IMR-90 (cell line): ENCODE data around the gene CREB5. TPM values are rescaled to one million over a fixed set of nuclear protein-coding genes. Genes with fewer than 3 reads are reported as not detected.

Experiments
- ATAC-seq: fragments of 200-7000 bp; cut with Tn5 transposase; 2 replicates; pipeline ENCODE4 v1.9.1; 2020; ENCODE audit warnings: low read depth, mild to moderate bottlenecking, moderate library complexity
- BruUV-seq: library from RNA; stranded (reverse); fragments of 400-500 nt; replicated peaks from 2 replicates; lab custom pipeline; 2021; lab: Mats Ljungman, UMichigan
- CTCF ChIA-PET: fragments of 300-600 bp; formaldehyde crosslinking; extraction: SDS; loops from one replicate; lab custom pipeline; 2021; ENCODE audit warnings: antibody characterized with exemption; lab: Yijun Ruan, JAX
- POLR2A ChIA-PET: fragments of 300-600 bp; sonication (Branson Sonifier 250); formaldehyde crosslinking; loops from one replicate; lab custom pipeline; 2022; ENCODE audit warnings: antibody characterized with exemption; ENCODE audit not compliant: unreplicated experiment; lab: Charles Lee
- DNase-seq: peaks from one replicate; pipeline ENCODE4 v3.0.0; 2013
- H2AFZ ChIP-seq: replicated peaks from 2 replicates; pipeline ENCODE3; 2013; ENCODE audit warnings: low read length, mild to moderate bottlenecking; ENCODE audit not compliant: poor library complexity
- H2AK5ac ChIP-seq: 2 replicates; pipeline ENCODE4 v1.6.1; 2013; ENCODE audit warnings: low read depth, low read length, inconsistent platforms
- H2AK9ac ChIP-seq: replicated peaks from 2 replicates; pipeline ENCODE3; 2013; ENCODE audit warnings: mild to moderate bottlenecking, low read depth, low read length, moderate library complexity; ENCODE audit not compliant: poor library complexity
- H2BK120ac ChIP-seq: 2 replicates; pipeline ENCODE4 v1.6.1; 2013; ENCODE audit warnings: low read depth, low read length, inconsistent platforms
- H2BK15ac ChIP-seq: 3 replicates; pipeline ENCODE4 v1.6.1; 2013; ENCODE audit warnings: low read depth, low read length, inconsistent platforms
- H2BK20ac ChIP-seq: 2 replicates; pipeline ENCODE4 v1.6.1; 2013; ENCODE audit warnings: low read depth, mild to moderate bottlenecking, inconsistent platforms, low read length, moderate library complexity
- H2BK5ac ChIP-seq: 2 replicates; pipeline ENCODE4 v1.6.1; 2013; ENCODE audit warnings: mild to moderate bottlenecking, low read depth, low read length, inconsistent platforms; ENCODE audit not compliant: poor library complexity, severe bottlenecking
- H3K14ac ChIP-seq: replicated peaks from 2 replicates; pipeline ENCODE4 v1.6.1; 2013; ENCODE audit warnings: low read depth, low read length, inconsistent platforms
- H3K18ac ChIP-seq: 2 replicates; pipeline ENCODE4 v1.6.1; 2013; ENCODE audit warnings: low read depth, low read length, control low read depth
- H3K23ac ChIP-seq: 2 replicates; pipeline ENCODE4 v1.6.1; 2013; ENCODE audit warnings: low read depth, low read length, inconsistent platforms
- H3K27ac ChIP-seq: 2 replicates; pipeline ENCODE4 v1.5.1; 2013; ENCODE audit warnings: mild to moderate bottlenecking, control low read depth, low read length; ENCODE audit not compliant: insufficient read depth
- H3K27me3 ChIP-seq: 2 replicates; pipeline ENCODE4 v1.6.1; 2013; ENCODE audit warnings: low read length; ENCODE audit not compliant: control insufficient read depth, insufficient read depth
- H3K36me3 ChIP-seq: 2 replicates; pipeline ENCODE4 v1.6.1; 2013; ENCODE audit warnings: low read length, mixed read lengths; ENCODE audit not compliant: control insufficient read depth, insufficient read depth
- H3K4ac ChIP-seq: 2 replicates; pipeline ENCODE4 v1.6.1; 2013; ENCODE audit warnings: low read depth, low read length, inconsistent platforms
- H3K4me1 ChIP-seq: 2 replicates; pipeline ENCODE4 v1.6.1; 2013; ENCODE audit warnings: low read length, mixed read lengths; ENCODE audit not compliant: control insufficient read depth, insufficient read depth
- H3K4me2 ChIP-seq: 2 replicates; pipeline ENCODE4 v1.6.1; 2013; ENCODE audit warnings: low read depth, mild to moderate bottlenecking, control low read depth, low read length, moderate library complexity
- H3K4me3 ChIP-seq: 2 replicates; pipeline ENCODE4 v1.5.1; 2013; ENCODE audit warnings: low read depth, mild to moderate bottlenecking, control low read depth, low read length, moderate library complexity; ENCODE audit not compliant: insufficient read depth
- H3K56ac ChIP-seq: 2 replicates; pipeline ENCODE4 v1.6.1; 2013; ENCODE audit warnings: low read length, inconsistent platforms; ENCODE audit not compliant: insufficient read depth; ENCODE audit errors: extremely low read depth
- H3K79me1 ChIP-seq, 2 experiments: 2 replicates each; pipeline ENCODE4 v1.6.1; 2013; ENCODE audit warnings: low read length in 2 of 2, inconsistent platforms in 1 of 2, low read depth in 1 of 2
- H3K9ac ChIP-seq: 2 replicates; pipeline ENCODE4 v1.6.1; 2013; ENCODE audit warnings: low read depth, low read length, control low read depth
- H3K9me1 ChIP-seq: 2 replicates; pipeline ENCODE4 v1.6.1; 2013; ENCODE audit warnings: low read length, inconsistent platforms; ENCODE audit not compliant: insufficient read depth
- H3K9me3 ChIP-seq: 2 replicates; pipeline ENCODE4 v1.6.1; 2013; ENCODE audit warnings: low read length; ENCODE audit not compliant: control insufficient read depth, insufficient read depth
- H4K20me1 ChIP-seq: 2 replicates; pipeline ENCODE4 v1.6.1; 2013; ENCODE audit warnings: low read length, inconsistent platforms; ENCODE audit not compliant: insufficient read depth
- H4K5ac ChIP-seq: 2 replicates; pipeline ENCODE4 v1.6.1; 2013; ENCODE audit warnings: mild to moderate bottlenecking, low read depth, low read length, control low read depth
- H4K8ac ChIP-seq, 2 experiments: 2 replicates each; pipeline ENCODE4 v1.6.1; 2013; ENCODE audit warnings: low read depth in 2 of 2, low read length in 2 of 2, control low read depth in 1 of 2, inconsistent platforms in 1 of 2
- H4K91ac ChIP-seq: 2 replicates; pipeline ENCODE4 v1.6.1; 2013; ENCODE audit warnings: low read depth, low read length, inconsistent platforms; ENCODE audit not compliant: insufficient read depth
- BHLHE40 ChIP-seq: fragments of 150-350 bp; IDR thresholded peaks from 2 replicates; pipeline ENCODE4 v1.6.1; 2016; ENCODE audit warnings: mild to moderate bottlenecking, low read depth, low read length
- CEBPB ChIP-seq: IDR thresholded peaks from 2 replicates; pipeline ENCODE4 v1.6.1; 2012; ENCODE audit warnings: low read depth, low read length, improper control_type of control experiment
- CHD1 ChIP-seq: IDR thresholded peaks from 2 replicates; pipeline ENCODE4 v1.6.1; 2012; ENCODE audit warnings: low read depth, low read length, improper control_type of control experiment
- FOS ChIP-seq: fragments of 150-350 bp; IDR thresholded peaks from 2 replicates; pipeline ENCODE4 v1.6.1; 2016; ENCODE audit warnings: low read depth, low read length
- MAFK ChIP-seq: IDR thresholded peaks from 2 replicates; pipeline ENCODE4 v1.6.1; 2012; ENCODE audit warnings: low read depth, low read length, improper control_type of control experiment
- MAZ ChIP-seq: IDR thresholded peaks from 2 replicates; pipeline ENCODE4 v1.6.1; 2012; ENCODE audit warnings: low read depth, mild to moderate bottlenecking, low read length, improper control_type of control experiment, moderate library complexity, borderline replicate concordance
- MXI1 ChIP-seq: IDR thresholded peaks from 2 replicates; pipeline ENCODE4 v1.6.1; 2012; ENCODE audit warnings: low read depth, mild to moderate bottlenecking, low read length, moderate library complexity, borderline replicate concordance
- NFE2L2 ChIP-seq: fragments of 150-350 bp; IDR thresholded peaks from 2 replicates; pipeline ENCODE4 v1.6.1; 2016; ENCODE audit warnings: low read depth, mild to moderate bottlenecking, low read length
- POLR2A ChIP-seq: IDR thresholded peaks from 2 replicates; pipeline ENCODE4 v1.6.1; 2012; ENCODE audit warnings: mild to moderate bottlenecking, low read depth, low read length
- RAD21 ChIP-seq: IDR thresholded peaks from 2 replicates; pipeline ENCODE4 v1.6.1; 2012; ENCODE audit warnings: low read length, improper control_type of control experiment
- RCOR1 ChIP-seq: IDR thresholded peaks from 2 replicates; pipeline ENCODE4 v1.6.1; 2012; ENCODE audit warnings: mild to moderate bottlenecking, low read length, improper control_type of control experiment; ENCODE audit not compliant: insufficient replicate concordance
- RFX5 ChIP-seq: IDR thresholded peaks from 2 replicates; pipeline ENCODE4 v1.8.0; 2012; ENCODE audit warnings: low read depth, mild to moderate bottlenecking, low read length, moderate library complexity
- SMC3 ChIP-seq: fragments of 150-350 bp; IDR thresholded peaks from 2 replicates; pipeline ENCODE4 v1.6.1; 2016; ENCODE audit warnings: low read depth, mild to moderate bottlenecking, antibody characterized with exemption, low read length, moderate library complexity
- WGBS, 2 experiments: methylation state at CpG; one replicate each; pipeline versions ENCODE4 v1.1.5 to v1.1.7; 2013; ENCODE audit warnings: missing lambda C conversion rate in 2 of 2; ENCODE audit not compliant: insufficient read length in 1 of 2; ENCODE audit errors: extremely low coverage in 2 of 2; 5-methylcytosine and 5-hydroxymethylcytosine counted together
- dilution Hi-C: fragments of 300-500 bp; cut with HindIII; formaldehyde crosslinking; loops from one replicate; pipeline ENCODE4 v1.14.3; 2018; ENCODE audit warnings: low sequenced_read_pairs; ENCODE audit not compliant: unreplicated experiment
- in situ Hi-C: fragments of 300-500 bp; cut with MboI; formaldehyde crosslinking; loops from 3 replicates; pipeline ENCODE4 v1.14.3; 2019; ENCODE audit warnings: low sequenced_read_pairs, inconsistent platforms, mixed read lengths
- intact Hi-C: fragments of 100-400 bp; cut with micrococcal nuclease; formaldehyde crosslinking; loops from 2 replicates; pipeline ENCODE4 v1.10.0; 2022
- polyA plus RNA-seq, 3 experiments: library from polyadenylated mRNA; depleted of rRNA; stranded (reverse); fragments of >200 nt; gene quantifications; 2 replicates each; pipeline ENCODE4 v1.2.3, GENCODE V29; 2012; ENCODE audit warnings: low replicate concordance in 1 of 3
- total RNA-seq: library from RNA; depleted of rRNA; stranded (reverse); fragments of >200 nt; gene quantifications from 2 replicates; pipeline ENCODE4 v1.2.3, GENCODE V29; 2012
- TF ChIP-seq, protein P1 (sequence below): conservative IDR thresholded peaks from 2 replicates; pipeline ENCODE4 v1.5.1; 2012; ENCODE audit warnings: mild to moderate bottlenecking, low read depth, low read length, improper control_type of control experiment
- TF ChIP-seq, protein P2 (sequence below): fragments of 150-350 bp; IDR thresholded peaks from 2 replicates; pipeline ENCODE4 v1.6.1; 2017; ENCODE audit warnings: mild to moderate bottlenecking, antibody characterized with exemption, low read length, low read depth
- TF ChIP-seq, protein P3 (sequence below): fragments of 150-350 bp; IDR thresholded peaks from 2 replicates; pipeline ENCODE4 v1.6.1; 2016; ENCODE audit warnings: low read depth, mild to moderate bottlenecking, low read length, moderate library complexity, borderline replicate concordance

Gene CREB5
- total and polyA plus RNA-seq, 2 of the 4 experiments (the other 2 are of a cell fraction): 7.3 to 13.1 TPM

DNA sequence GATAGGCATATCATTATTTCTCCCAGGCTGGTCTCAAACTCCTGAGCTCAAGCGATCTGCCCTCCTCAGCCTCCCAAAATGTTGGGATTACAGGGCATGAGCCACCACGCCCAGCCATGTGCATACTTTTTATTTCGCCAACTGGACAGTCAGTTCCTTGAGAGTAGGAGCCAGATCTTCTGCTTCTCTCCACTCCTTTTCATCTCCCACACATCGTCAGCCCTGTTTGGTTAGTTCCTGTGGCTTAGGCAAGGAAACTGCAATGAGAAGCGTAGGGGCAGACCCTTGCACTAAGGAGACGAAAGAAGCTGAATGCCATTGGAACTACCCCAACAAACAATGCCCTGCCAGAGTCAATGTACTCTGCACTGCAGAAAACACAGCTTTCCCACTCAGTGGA, 367.6 kb downstream of the CREB5 start:
- H3K27ac ChIP-seq: no peak overlapping the region
- no peak overlapping the region for H3K14ac ChIP-seq
- H2AFZ ChIP-seq: no peak overlapping the region
- H4K91ac ChIP-seq: no peak overlapping the region
- ChIA-PET CTCF (no interaction called here), POLR2A (no interaction called here)
- H3K9me3 ChIP-seq: no peaks in the 10 kb centered on the region
- intact Hi-C loops: no loop called here
- in situ Hi-C loops: no loop called here
- no peak overlapping the region for H2AK9ac ChIP-seq
- H3K4me3 ChIP-seq: no peak overlapping the region
- H2BK20ac ChIP-seq: no peak overlapping the region
- no peak overlapping the region for H2BK15ac ChIP-seq
- no peak for TF ChIP-seq FOS
- no peak for TF ChIP-seq MAZ
- TF ChIP-seq RAD21: no peak
- TF ChIP-seq, protein P1, sequence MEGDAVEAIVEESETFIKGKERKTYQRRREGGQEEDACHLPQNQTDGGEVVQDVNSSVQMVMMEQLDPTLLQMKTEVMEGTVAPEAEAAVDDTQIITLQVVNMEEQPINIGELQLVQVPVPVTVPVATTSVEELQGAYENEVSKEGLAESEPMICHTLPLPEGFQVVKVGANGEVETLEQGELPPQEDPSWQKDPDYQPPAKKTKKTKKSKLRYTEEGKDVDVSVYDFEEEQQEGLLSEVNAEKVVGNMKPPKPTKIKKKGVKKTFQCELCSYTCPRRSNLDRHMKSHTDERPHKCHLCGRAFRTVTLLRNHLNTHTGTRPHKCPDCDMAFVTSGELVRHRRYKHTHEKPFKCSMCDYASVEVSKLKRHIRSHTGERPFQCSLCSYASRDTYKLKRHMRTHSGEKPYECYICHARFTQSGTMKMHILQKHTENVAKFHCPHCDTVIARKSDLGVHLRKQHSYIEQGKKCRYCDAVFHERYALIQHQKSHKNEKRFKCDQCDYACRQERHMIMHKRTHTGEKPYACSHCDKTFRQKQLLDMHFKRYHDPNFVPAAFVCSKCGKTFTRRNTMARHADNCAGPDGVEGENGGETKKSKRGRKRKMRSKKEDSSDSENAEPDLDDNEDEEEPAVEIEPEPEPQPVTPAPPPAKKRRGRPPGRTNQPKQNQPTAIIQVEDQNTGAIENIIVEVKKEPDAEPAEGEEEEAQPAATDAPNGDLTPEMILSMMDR: no peak
- TF ChIP-seq BHLHE40: no peak
- TF ChIP-seq, protein P2, sequence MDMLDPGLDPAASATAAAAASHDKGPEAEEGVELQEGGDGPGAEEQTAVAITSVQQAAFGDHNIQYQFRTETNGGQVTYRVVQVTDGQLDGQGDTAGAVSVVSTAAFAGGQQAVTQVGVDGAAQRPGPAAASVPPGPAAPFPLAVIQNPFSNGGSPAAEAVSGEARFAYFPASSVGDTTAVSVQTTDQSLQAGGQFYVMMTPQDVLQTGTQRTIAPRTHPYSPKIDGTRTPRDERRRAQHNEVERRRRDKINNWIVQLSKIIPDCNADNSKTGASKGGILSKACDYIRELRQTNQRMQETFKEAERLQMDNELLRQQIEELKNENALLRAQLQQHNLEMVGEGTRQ: no peak
- no peak for TF ChIP-seq MXI1
- TF ChIP-seq CHD1: no peak
- TF ChIP-seq NFE2L2: no peak
- TF ChIP-seq RFX5: no peak
- TF ChIP-seq SMC3: no peak
- TF ChIP-seq POLR2A: no peak
- TF ChIP-seq, protein P3, sequence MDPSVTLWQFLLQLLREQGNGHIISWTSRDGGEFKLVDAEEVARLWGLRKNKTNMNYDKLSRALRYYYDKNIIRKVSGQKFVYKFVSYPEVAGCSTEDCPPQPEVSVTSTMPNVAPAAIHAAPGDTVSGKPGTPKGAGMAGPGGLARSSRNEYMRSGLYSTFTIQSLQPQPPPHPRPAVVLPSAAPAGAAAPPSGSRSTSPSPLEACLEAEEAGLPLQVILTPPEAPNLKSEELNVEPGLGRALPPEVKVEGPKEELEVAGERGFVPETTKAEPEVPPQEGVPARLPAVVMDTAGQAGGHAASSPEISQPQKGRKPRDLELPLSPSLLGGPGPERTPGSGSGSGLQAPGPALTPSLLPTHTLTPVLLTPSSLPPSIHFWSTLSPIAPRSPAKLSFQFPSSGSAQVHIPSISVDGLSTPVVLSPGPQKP: no peak
- TF ChIP-seq CEBPB: no peak
- TF ChIP-seq RCOR1: no peak
- TF ChIP-seq MAFK: no peak
- no peak overlapping the region for H2AK5ac ChIP-seq
- H2BK5ac ChIP-seq: no peak overlapping the region
- no peak overlapping the region for H3K4ac ChIP-seq
- H3K9me1 ChIP-seq: no peaks in the 10 kb centered on the region; the same call in 1 of the 2 replicates
- no peak overlapping the region for H4K5ac ChIP-seq
- no peak for DNase-seq
- H3K27me3 ChIP-seq: no peaks in the 10 kb centered on the region
- H3K36me3 ChIP-seq: no peaks in the 10 kb centered on the region
- H3K23ac ChIP-seq: no peak overlapping the region
- BruUV-seq: no TSS peak
- H3K56ac ChIP-seq: no peak overlapping the region
- H4K20me1 ChIP-seq: no peaks in the 10 kb centered on the region
- peaks cover 6% of the 10 kb centered on the region; the same call in 1 of the 2 replicates for H3K4me1 ChIP-seq
- H4K8ac ChIP-seq: no peak overlapping the region
- no peaks in the 10 kb centered on the region for H3K79me1 ChIP-seq
- no peak overlapping the region for H3K9ac ChIP-seq
- no peak for ATAC-seq
- H2BK120ac ChIP-seq: no peak overlapping the region
- dilution Hi-C loops: no loop called here
- 90% methylated on average over 2 of the region's 6 CpGs; no CpG with 5 or more reads in 1 of the 2 experiments for WGBS, 2 experiments
- H3K4me2 ChIP-seq: no peak overlapping the region
- no peak overlapping the region for H3K18ac ChIP-seq
